Peyer's patch (tissue), 4 donors: ENCODE data around the gene SPIN1.

ENCODE experiments used
- POLR2A ChIP-seq, 2 donors: fragments of 450-650 bp; IDR thresholded peaks; one replicate each; pipeline ENCODE4 v1.5.1; 2017; ENCODE audit warnings: antibody characterized with exemption in 2 of 2, mild to moderate bottlenecking in 2 of 2, moderate library complexity in 2 of 2
- TF ChIP-seq, protein P1 (sequence below), 6 experiments: fragments of 450-650 bp in 4 of 6; fragments of 200-600 bp in 2 of 6; sonication (generic) in 1 of 6; IDR thresholded peaks; one replicate each; pipeline ENCODE4 v1.5.1; 2017 to 2019; ENCODE audit warnings: antibody characterized with exemption in 6 of 6, mild to moderate bottlenecking in 3 of 6, moderate library complexity in 1 of 6

DNA sequence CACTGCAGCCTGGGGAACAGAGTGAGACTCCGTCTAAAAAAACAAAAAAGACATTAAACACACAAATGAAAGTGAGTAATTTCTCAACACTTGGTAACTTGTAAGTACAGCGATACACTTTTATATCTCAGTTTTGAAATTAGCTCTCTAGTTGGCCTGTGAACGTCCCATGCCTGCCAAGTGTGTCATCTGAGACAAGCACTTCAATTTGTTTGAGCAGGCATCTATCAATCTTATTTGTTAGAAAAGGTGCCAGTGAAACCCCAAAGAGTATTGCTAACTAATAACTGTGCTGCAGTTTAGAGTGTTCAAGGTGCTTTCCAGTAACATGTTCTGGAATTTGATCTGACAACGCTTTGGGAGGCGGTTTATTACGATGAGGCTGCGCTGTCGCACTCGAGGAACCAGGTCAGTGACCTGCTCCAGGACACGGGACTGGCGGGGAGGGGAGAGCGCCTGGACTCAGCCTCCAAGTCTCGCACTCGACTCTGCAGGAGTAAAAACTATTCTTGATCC, 1.1 kb upstream of the SPIN1 start:
- TF ChIP-seq POLR2A (IDR thresholded peaks at IDR 0.05), result no peak
- TF ChIP-seq, protein P1, sequence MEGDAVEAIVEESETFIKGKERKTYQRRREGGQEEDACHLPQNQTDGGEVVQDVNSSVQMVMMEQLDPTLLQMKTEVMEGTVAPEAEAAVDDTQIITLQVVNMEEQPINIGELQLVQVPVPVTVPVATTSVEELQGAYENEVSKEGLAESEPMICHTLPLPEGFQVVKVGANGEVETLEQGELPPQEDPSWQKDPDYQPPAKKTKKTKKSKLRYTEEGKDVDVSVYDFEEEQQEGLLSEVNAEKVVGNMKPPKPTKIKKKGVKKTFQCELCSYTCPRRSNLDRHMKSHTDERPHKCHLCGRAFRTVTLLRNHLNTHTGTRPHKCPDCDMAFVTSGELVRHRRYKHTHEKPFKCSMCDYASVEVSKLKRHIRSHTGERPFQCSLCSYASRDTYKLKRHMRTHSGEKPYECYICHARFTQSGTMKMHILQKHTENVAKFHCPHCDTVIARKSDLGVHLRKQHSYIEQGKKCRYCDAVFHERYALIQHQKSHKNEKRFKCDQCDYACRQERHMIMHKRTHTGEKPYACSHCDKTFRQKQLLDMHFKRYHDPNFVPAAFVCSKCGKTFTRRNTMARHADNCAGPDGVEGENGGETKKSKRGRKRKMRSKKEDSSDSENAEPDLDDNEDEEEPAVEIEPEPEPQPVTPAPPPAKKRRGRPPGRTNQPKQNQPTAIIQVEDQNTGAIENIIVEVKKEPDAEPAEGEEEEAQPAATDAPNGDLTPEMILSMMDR (IDR thresholded peaks at IDR 0.05), result no peak
